ENCODE results near the gene PTGES3. TPM values are rescaled to one million over a fixed set of nuclear protein-coding genes. Genes with fewer than 3 reads are reported as not detected.
A peak's percentile ranks its signal among the peaks of the same experiment; 100 is the strongest.

The PTGES3 gene
- total RNA-seq, 1 experiment from 2014 or later, result 394 TPM

DNA sequence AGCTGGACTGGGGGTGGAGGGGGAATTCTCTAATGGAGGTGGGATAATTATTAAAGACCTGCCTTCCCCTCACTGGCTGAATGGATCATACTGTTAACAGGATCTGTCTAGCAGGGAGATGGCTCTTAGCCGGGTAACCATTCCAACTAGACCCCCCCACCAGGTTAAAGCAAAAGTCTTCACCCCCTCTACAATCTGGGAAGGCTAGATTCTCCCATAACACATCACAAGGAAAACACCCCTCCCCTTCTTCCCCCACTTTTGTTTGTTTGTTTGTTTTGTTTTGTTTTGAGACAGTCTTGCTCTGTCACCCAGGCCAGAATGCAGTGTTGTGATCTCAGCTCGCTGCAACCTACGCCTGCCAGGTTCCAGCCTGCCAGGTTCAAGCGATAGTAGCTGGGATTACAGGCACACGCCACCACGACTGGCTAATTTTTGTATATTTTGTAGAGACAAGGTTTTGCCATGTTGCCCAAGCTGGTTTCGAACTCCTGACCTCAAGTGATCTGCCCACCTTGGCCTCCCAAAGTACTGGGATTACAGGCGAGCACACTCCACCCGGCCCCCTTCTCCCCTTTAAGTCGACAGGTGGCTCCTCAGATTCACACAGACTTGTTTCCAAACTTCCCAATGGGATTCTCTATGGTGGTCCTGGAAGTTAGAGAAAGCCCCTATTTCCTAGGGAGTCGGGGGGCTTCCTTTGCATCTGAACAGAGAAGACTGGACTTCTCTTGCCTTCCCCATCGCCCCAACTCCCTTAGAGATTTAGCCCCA lies 54.4 kb downstream of the PTGES3 start:
- Mint-ChIP-seq H3K9me3 (no peaks in the 10 kb centered on the region), H3K27me3 (ENCODE audit: low read depth) (no peaks in the 10 kb centered on the region), H3K27ac (peak overlapping the region; percentile 96), H3K4me1 (peaks cover 63% of the 10 kb centered on the region), H3K36me3 (peaks cover 11% of the 10 kb centered on the region), H3K4me3 (peak overlapping the region; percentile 97)
- DNase-seq (ENCODE audit: low spot score) (no peak), ATAC-seq (no peak)
- TF ChIP-seq ZNF232 (CRISPR knock-in tag; IDR thresholded peaks at IDR 0.05) (0 out of 2 replicates have a peak, but pooled peaks have one; percentile 48), ELF4 (CRISPR knock-in tag; IDR thresholded peaks at IDR 0.05; ENCODE audit: low read depth) (no peak)
- ChIA-PET CTCF (interaction anchor here (0.6 to 5.3 kb wide), 11 partner anchors 11 to 559 kb away, joined by 3 to 84 read pairs (median 4); partner anchors contain the start of genes ANKRD52 and RBMS2), POLR2A (interaction anchor here (0.6 to 2.4 kb wide), 7 partner anchors 8 to 327 kb away, joined by 3 to 12 read pairs (median 5); partner anchors contain the start of genes ATP5F1B, PTGES3, RBMS2 and STAT2)

- POLR2A ChIA-PET, result interaction anchor here (0.6 kb wide), 2 partner anchors 8 to 328 kb away, joined by 3 to 9 read pairs; no protein-coding TSS in a partner anchor
- no peaks in the 10 kb centered on the region for H3K27me3 Mint-ChIP-seq (ENCODE audit: low read depth)
- CTCF ChIA-PET, result interaction anchor here (0.5 to 5.3 kb wide), 5 partner anchors 10 to 374 kb away, joined by 3 to 84 read pairs (median 4); partner anchors contain the start of gene ANKRD52
- peak overlapping the region; percentile 53 for H3K27ac Mint-ChIP-seq
- peaks cover 4% of the 10 kb centered on the region for H3K36me3 Mint-ChIP-seq
- TF ChIP-seq TEAD1 (CRISPR knock-in tag; IDR thresholded peaks at IDR 0.05) (no peak), GTF2I (CRISPR knock-in tag; conservative IDR thresholded peaks at IDR 0.05) (no peak), NR3C1 (CRISPR knock-in tag; conservative IDR thresholded peaks at IDR 0.05; ENCODE audit: low read depth) (no peak), ESRRA (CRISPR knock-in tag; IDR thresholded peaks at IDR 0.05; ENCODE audit: borderline replicate concordance) (no peak), RORB (CRISPR knock-in tag; IDR thresholded peaks at IDR 0.05) (no peak), SOX15 (CRISPR knock-in tag; IDR thresholded peaks at IDR 0.05) (no peak), SMAD3 (CRISPR knock-in tag; IDR thresholded peaks at IDR 0.05; ENCODE audit: borderline replicate concordance) (no peak), ELF4 (CRISPR knock-in tag; IDR thresholded peaks at IDR 0.05; ENCODE audit: low read depth) (no peak), MYBL2 (CRISPR knock-in tag; IDR thresholded peaks at IDR 0.05) (no peak)
- TF ChIP-seq, protein P1, sequence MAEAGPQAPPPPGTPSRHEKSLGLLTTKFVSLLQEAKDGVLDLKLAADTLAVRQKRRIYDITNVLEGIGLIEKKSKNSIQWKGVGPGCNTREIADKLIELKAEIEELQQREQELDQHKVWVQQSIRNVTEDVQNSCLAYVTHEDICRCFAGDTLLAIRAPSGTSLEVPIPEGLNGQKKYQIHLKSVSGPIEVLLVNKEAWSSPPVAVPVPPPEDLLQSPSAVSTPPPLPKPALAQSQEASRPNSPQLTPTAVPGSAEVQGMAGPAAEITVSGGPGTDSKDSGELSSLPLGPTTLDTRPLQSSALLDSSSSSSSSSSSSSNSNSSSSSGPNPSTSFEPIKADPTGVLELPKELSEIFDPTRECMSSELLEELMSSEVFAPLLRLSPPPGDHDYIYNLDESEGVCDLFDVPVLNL (CRISPR knock-in tag; IDR thresholded peaks at IDR 0.05; ENCODE audit: borderline replicate concordance, low read depth), result no peak
- TF ChIP-seq, protein P2, sequence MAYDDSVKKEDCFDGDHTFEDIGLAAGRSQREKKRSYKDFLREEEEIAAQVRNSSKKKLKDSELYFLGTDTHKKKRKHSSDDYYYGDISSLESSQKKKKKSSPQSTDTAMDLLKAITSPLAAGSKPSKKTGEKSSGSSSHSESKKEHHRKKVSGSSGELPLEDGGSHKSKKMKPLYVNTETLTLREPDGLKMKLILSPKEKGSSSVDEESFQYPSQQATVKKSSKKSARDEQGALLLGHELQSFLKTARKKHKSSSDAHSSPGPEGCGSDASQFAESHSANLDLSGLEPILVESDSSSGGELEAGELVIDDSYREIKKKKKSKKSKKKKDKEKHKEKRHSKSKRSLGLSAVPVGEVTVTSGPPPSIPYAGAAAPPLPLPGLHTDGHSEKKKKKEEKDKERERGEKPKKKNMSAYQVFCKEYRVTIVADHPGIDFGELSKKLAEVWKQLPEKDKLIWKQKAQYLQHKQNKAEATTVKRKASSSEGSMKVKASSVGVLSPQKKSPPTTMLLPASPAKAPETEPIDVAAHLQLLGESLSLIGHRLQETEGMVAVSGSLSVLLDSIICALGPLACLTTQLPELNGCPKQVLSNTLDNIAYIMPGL (CRISPR knock-in tag; IDR thresholded peaks at IDR 0.05), result no peak
- no peaks in the 10 kb centered on the region for H3K9me3 Mint-ChIP-seq
- DNase-seq (ENCODE audit: low spot score) (no peak), ATAC-seq (no peak)
- H3K4me1 Mint-ChIP-seq, result peaks cover 64% of the 10 kb centered on the region
- peak overlapping the region; percentile 97 for H3K4me3 Mint-ChIP-seq
These were observed 55.2 kb downstream of the PTGES3 start for GRCh38 chr12:56632701-56633467.

DNA sequence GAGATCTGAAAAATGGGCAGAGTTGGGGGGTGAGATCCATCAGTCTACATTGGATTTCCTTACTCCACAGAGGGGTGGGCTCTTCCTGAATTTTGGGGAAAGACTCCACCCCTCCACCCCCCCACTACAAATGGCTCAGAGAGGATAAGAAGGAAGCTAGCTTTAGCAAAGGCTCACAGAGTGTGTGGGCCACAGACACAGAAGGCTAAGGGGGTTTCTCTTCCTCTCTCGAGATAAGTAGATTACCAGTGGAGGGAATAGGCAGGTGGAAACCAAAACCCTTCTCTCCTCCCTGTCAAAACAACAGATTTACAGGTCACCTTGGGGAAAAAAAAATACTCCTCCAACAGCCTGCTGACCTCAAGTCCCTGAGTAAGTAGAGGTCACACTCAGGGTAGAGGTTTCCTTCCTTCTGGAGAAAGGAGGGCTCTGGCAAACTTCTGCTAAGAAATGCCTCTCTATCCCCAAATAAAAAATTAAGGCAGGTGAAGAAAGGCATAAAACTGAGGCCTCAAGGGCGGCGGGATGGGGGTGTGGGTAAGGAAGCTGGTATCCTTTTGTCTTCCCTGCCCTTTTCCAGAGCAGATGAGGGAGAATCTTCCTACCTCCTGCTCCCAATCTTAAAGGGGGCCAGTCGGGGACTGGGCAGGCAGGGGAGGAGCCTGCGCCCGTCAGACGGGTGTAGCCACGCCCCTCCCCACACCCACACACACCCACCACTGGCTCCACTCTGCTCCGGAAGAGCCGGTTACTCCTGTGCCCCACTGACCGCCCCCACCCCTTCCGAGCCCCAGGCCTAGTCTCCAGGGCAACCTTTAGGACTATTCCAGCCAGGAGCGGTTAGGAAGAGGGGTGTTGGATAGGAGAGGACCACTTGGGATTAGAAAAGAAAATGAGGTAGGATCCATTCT lies 56.0 kb downstream of the PTGES3 start:
- Mint-ChIP-seq H3K4me1 (peaks cover 58% of the 10 kb centered on the region), H3K27ac (peak overlapping the region; percentile 72)
- CTCF ChIA-PET, result interaction anchor here (0.5 to 1.8 kb wide), 2 partner anchors 58 to 370 kb away, joined by 4 read pairs; no protein-coding TSS in a partner anchor

More for the DNA sequence above, 56.0 kb downstream of the PTGES3 start:
- ATAC-seq (peak; percentile 29), DNase-seq (ENCODE audit: low spot score) (peak; percentile 82)
- H3K27me3 Mint-ChIP-seq (ENCODE audit: low read depth), result no peaks in the 10 kb centered on the region
- POLR2A ChIA-PET, result no interaction called here
- peak overlapping the region; percentile 97 for H3K4me3 Mint-ChIP-seq
- TF ChIP-seq SP1 (CRISPR knock-in tag; conservative IDR thresholded peaks at IDR 0.05) (peak; percentile 41; the same call in 1 of the 2 replicates), MYBL2 (CRISPR knock-in tag; IDR thresholded peaks at IDR 0.05) (no peak)
- no peaks in the 10 kb centered on the region for H3K36me3 Mint-ChIP-seq
- no peaks in the 10 kb centered on the region for H3K9me3 Mint-ChIP-seq
